WTC11 (cell line): Measurements from ENCODE around the gene CDX4. TPM values are rescaled to one million over a fixed set of nuclear protein-coding genes. Genes with fewer than 3 reads are reported as not detected.

Source experiments
- ATAC-seq: fragments of 200-7000 bp; cut with Tn5 transposase; 2 replicates; pipeline ENCODE4 v1.10.0; 2021; ENCODE audit warnings: mild to moderate bottlenecking, moderate library complexity
- Bru-seq: library from RNA; stranded (reverse); fragments of 400-500 nt; gene quantifications from one replicate; lab custom pipeline; 2021; lab: Mats Ljungman, UMichigan
- CTCF ChIA-PET: fragments of 300-600 bp; sonication (Branson Sonifier 250); formaldehyde crosslinking; loops from one replicate; lab custom pipeline; 2021; ENCODE audit warnings: antibody characterized with exemption; lab: Charles Lee
- POLR2A ChIA-PET: fragments of 350-600 bp; sonication (Branson Sonifier 250); formaldehyde crosslinking; loops from one replicate; lab custom pipeline; 2021; ENCODE audit warnings: antibody characterized with exemption; lab: Charles Lee
- DNase-seq: peaks from one replicate; pipeline ENCODE4 v3.0.0; 2021; ENCODE audit warnings: low spot score
- H3K27ac Mint-ChIP-seq: 2 replicates; pipeline ENCODE4 v1.8.0; 2021; ENCODE audit warnings: mixed read lengths
- H3K27me3 Mint-ChIP-seq: 2 replicates; pipeline ENCODE4 v1.8.0; 2021; ENCODE audit warnings: low read depth, mild to moderate bottlenecking, moderate library complexity, mixed read lengths
- H3K36me3 Mint-ChIP-seq: 2 replicates; pipeline ENCODE4 v1.8.0; 2021; ENCODE audit warnings: mixed read lengths
- H3K4me1 Mint-ChIP-seq: 2 replicates; pipeline ENCODE4 v1.8.0; 2022; ENCODE audit warnings: mixed read lengths
- H3K4me3 Mint-ChIP-seq: 2 replicates; pipeline ENCODE4 v1.8.0; 2021; ENCODE audit warnings: mild to moderate bottlenecking, moderate library complexity, mixed read lengths
- H3K9me3 Mint-ChIP-seq: 2 replicates; pipeline ENCODE4 v1.8.0; 2021; ENCODE audit warnings: mixed read lengths
- ATF1 ChIP-seq: sonication (generic); formaldehyde crosslinking; IDR thresholded peaks from 2 replicates; pipeline ENCODE4 v1.8.1; 2023; ENCODE audit warnings: mild to moderate bottlenecking, moderate library complexity, missing genetic modification reagents
- CBFB ChIP-seq: sonication (generic); formaldehyde crosslinking; IDR thresholded peaks from 2 replicates; pipeline ENCODE4 v1.8.1; 2022; ENCODE audit warnings: mild to moderate bottlenecking, low read depth, missing genetic modification reagents
- CDX4 ChIP-seq: fragments of 250-450 bp; sonication (Bioruptor Pico); IDR thresholded peaks from 2 replicates; pipeline ENCODE4 v1.9.0; 2021; ENCODE audit warnings: moderate library complexity, mild to moderate bottlenecking, inconsistent platforms, borderline replicate concordance
- CREM ChIP-seq: sonication (generic); formaldehyde crosslinking; IDR thresholded peaks from 2 replicates; pipeline ENCODE4 v1.8.1; 2022; ENCODE audit warnings: mild to moderate bottlenecking, missing genetic modification reagents, moderate library complexity
- ESRRA ChIP-seq: sonication (generic); formaldehyde crosslinking; IDR thresholded peaks from 2 replicates; pipeline ENCODE4 v1.8.1; 2022; ENCODE audit warnings: mild to moderate bottlenecking, missing genetic modification reagents, borderline replicate concordance
- GRHL2 ChIP-seq: fragments of 250-450 bp; sonication (Bioruptor Pico); IDR thresholded peaks from 2 replicates; pipeline ENCODE4 v1.8.0; 2022; ENCODE audit warnings: mild to moderate bottlenecking, moderate library complexity; ENCODE audit not compliant: insufficient replicate concordance, severe bottlenecking
- MYBL2 ChIP-seq: sonication (generic); formaldehyde crosslinking; IDR thresholded peaks from 2 replicates; pipeline ENCODE4 v1.8.1; 2023; ENCODE audit warnings: mild to moderate bottlenecking, moderate library complexity, missing genetic modification reagents
- NFATC4 ChIP-seq: fragments of 250-450 bp; sonication (Bioruptor Pico); IDR thresholded peaks from 2 replicates; pipeline ENCODE4 v1.9.0; 2021; ENCODE audit warnings: mild to moderate bottlenecking
- NFYB ChIP-seq: sonication (generic); formaldehyde crosslinking; conservative IDR thresholded peaks from 2 replicates; pipeline ENCODE4 v1.8.0; 2022; ENCODE audit warnings: low read depth, missing genetic modification reagents
- NR2C2 ChIP-seq: sonication (generic); formaldehyde crosslinking; IDR thresholded peaks from 2 replicates; pipeline ENCODE4 v1.8.0; 2022; ENCODE audit warnings: mild to moderate bottlenecking, missing genetic modification reagents
- NR3C1 ChIP-seq: sonication (generic); formaldehyde crosslinking; conservative IDR thresholded peaks from 2 replicates; pipeline ENCODE4 v1.8.1; 2023; ENCODE audit warnings: low read depth, mild to moderate bottlenecking, missing genetic modification reagents
- PRRX2 ChIP-seq: fragments of 250-450 bp; sonication (Bioruptor Pico); IDR thresholded peaks from 2 replicates; pipeline ENCODE4 v1.8.0; 2021; ENCODE audit warnings: mild to moderate bottlenecking
- ZBTB21 ChIP-seq: sonication (generic); formaldehyde crosslinking; IDR thresholded peaks from 2 replicates; pipeline ENCODE4 v1.8.1; 2023; ENCODE audit warnings: mild to moderate bottlenecking, missing genetic modification reagents, borderline replicate concordance
- long read RNA-seq, 3 experiments: library from RNA in 1 of 3; library from capped mRNA in 1 of 3; library from polyadenylated mRNA in 1 of 3; unstranded in 2 of 3; stranded (forward) in 1 of 3; transcript quantifications; one replicate each; pipeline ENCODE4 v2.0.0, GENCODE V29; 2021
- total RNA-seq: library from RNA; stranded (reverse); gene quantifications from 3 replicates; pipeline ENCODE4 v1.2.3, GENCODE V29; 2021
- TF ChIP-seq, protein P1 (sequence below): sonication (generic); formaldehyde crosslinking; IDR thresholded peaks from 2 replicates; pipeline ENCODE4 v1.8.0; 2022; ENCODE audit warnings: missing genetic modification reagents
- TF ChIP-seq, protein P2 (sequence below): sonication (generic); formaldehyde crosslinking; IDR thresholded peaks from 2 replicates; pipeline ENCODE4 v1.8.0; 2023; ENCODE audit warnings: mild to moderate bottlenecking, missing genetic modification reagents
- TF ChIP-seq, protein P3 (sequence below): sonication (generic); formaldehyde crosslinking; IDR thresholded peaks from 2 replicates; pipeline ENCODE4 v1.8.1; 2022; ENCODE audit warnings: low read depth, mild to moderate bottlenecking, moderate library complexity, missing genetic modification reagents, borderline replicate concordance
- TF ChIP-seq, protein P4 (sequence below): sonication (generic); formaldehyde crosslinking; IDR thresholded peaks from 2 replicates; pipeline ENCODE4 v1.8.0; 2022; ENCODE audit warnings: mild to moderate bottlenecking, missing genetic modification reagents
- TF ChIP-seq, protein P5 (sequence below): sonication (generic); formaldehyde crosslinking; IDR thresholded peaks from 2 replicates; pipeline ENCODE4 v1.8.1; 2023; ENCODE audit warnings: mild to moderate bottlenecking, moderate library complexity, missing genetic modification reagents

CDX4 gene, protein sequence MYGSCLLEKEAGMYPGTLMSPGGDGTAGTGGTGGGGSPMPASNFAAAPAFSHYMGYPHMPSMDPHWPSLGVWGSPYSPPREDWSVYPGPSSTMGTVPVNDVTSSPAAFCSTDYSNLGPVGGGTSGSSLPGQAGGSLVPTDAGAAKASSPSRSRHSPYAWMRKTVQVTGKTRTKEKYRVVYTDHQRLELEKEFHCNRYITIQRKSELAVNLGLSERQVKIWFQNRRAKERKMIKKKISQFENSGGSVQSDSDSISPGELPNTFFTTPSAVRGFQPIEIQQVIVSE
- total RNA-seq (2.4 to 5.2 TPM (median 4.6 TPM) in 3 replicates), Bru-seq, nascent RNA (percentile 57 among the genes with signal in this experiment)
- long read RNA-seq, experiment 1, transcript CDX4-201 (3 exons, 1,515 nt) = major isoform, 14 of 15 reads
- long read RNA-seq, experiment 1, partial matches to known transcripts = 0 of 15 reads
- long read RNA-seq, experiment 1, other reads (novel, unspliced or antisense) = 1 of 15 reads
- long read RNA-seq, experiment 2, transcript CDX4-201 (3 exons, 1,515 nt) = major isoform, 6 of 9 reads
- long read RNA-seq, experiment 2, partial matches to known transcripts = 1 of 9 reads
- long read RNA-seq, experiment 2, other reads (novel, unspliced or antisense) = 2 of 9 reads
- long read RNA-seq, experiment 3, transcript CDX4-201 (3 exons, 1,515 nt) = major isoform, 7 of 8 reads
- long read RNA-seq, experiment 3, partial matches to known transcripts = 1 of 8 reads
- long read RNA-seq, experiment 3, other reads (novel, unspliced or antisense) = 0 of 8 reads

DNA sequence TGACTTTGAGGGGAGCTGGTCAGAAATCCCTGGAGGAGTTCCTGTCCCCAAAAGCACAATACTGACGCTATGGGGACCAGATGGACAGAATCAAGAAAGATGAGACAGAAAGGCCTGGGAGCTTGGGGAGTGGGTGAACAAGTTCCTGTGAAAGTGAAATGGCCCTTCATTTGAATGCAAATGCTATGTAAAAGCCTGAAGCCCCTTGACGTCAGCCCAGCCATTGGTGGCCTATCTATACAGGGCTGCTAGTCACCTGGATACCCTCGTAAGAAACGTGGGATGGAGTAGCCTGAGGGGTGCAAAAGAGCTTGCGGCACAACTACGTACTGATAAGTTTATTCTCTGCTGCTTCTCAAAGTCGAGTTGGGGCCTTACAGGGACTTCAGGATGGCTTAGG is at the start of gene CDX4:
CDX4 (plus strand) TSS at position 223 of the 400 bp plus-strand sequence. CDS start 201 bp downstream, outside the sequence.
- DNase-seq = peak; percentile 25

More for the DNA sequence above, at the start of gene CDX4:
- Mint-ChIP-seq H3K36me3 (no peaks in the 10 kb centered on the region), H3K4me1 (peaks cover 28% of the 10 kb centered on the region), H3K4me3 (peak within 1 kb of the TSS; percentile 70), H3K27me3 (peaks cover 80% of the 10 kb centered on the region), H3K27ac (no peak within 1 kb of the TSS), H3K9me3 (no peaks in the 10 kb centered on the region)
- TF ChIP-seq NFATC4 (CRISPR knock-in tag) (no peak), CREM (CRISPR knock-in tag) (no peak), MYBL2 (no peak), GRHL2 (CRISPR knock-in tag) (no peak), ATF1 (CRISPR knock-in tag) (no peak), CDX4 (no peak), ZBTB21 (CRISPR knock-in tag) (no peak), CBFB (CRISPR knock-in tag) (no peak), NR3C1 (no peak), NFYB (CRISPR knock-in tag) (no peak), PRRX2 (CRISPR knock-in tag) (no peak), ESRRA (CRISPR knock-in tag) (no peak), NR2C2 (CRISPR knock-in tag) (no peak)
- TF ChIP-seq, protein P1, sequence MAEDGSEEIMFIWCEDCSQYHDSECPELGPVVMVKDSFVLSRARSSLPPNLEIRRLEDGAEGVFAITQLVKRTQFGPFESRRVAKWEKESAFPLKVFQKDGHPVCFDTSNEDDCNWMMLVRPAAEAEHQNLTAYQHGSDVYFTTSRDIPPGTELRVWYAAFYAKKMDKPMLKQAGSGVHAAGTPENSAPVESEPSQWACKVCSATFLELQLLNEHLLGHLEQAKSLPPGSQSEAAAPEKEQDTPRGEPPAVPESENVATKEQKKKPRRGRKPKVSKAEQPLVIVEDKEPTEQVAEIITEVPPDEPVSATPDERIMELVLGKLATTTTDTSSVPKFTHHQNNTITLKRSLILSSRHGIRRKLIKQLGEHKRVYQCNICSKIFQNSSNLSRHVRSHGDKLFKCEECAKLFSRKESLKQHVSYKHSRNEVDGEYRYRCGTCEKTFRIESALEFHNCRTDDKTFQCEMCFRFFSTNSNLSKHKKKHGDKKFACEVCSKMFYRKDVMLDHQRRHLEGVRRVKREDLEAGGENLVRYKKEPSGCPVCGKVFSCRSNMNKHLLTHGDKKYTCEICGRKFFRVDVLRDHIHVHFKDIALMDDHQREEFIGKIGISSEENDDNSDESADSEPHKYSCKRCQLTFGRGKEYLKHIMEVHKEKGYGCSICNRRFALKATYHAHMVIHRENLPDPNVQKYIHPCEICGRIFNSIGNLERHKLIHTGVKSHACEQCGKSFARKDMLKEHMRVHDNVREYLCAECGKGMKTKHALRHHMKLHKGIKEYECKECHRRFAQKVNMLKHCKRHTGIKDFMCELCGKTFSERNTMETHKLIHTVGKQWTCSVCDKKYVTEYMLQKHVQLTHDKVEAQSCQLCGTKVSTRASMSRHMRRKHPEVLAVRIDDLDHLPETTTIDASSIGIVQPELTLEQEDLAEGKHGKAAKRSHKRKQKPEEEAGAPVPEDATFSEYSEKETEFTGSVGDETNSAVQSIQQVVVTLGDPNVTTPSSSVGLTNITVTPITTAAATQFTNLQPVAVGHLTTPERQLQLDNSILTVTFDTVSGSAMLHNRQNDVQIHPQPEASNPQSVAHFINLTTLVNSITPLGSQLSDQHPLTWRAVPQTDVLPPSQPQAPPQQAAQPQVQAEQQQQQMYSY (CRISPR knock-in tag) = no peak
- TF ChIP-seq, protein P2, sequence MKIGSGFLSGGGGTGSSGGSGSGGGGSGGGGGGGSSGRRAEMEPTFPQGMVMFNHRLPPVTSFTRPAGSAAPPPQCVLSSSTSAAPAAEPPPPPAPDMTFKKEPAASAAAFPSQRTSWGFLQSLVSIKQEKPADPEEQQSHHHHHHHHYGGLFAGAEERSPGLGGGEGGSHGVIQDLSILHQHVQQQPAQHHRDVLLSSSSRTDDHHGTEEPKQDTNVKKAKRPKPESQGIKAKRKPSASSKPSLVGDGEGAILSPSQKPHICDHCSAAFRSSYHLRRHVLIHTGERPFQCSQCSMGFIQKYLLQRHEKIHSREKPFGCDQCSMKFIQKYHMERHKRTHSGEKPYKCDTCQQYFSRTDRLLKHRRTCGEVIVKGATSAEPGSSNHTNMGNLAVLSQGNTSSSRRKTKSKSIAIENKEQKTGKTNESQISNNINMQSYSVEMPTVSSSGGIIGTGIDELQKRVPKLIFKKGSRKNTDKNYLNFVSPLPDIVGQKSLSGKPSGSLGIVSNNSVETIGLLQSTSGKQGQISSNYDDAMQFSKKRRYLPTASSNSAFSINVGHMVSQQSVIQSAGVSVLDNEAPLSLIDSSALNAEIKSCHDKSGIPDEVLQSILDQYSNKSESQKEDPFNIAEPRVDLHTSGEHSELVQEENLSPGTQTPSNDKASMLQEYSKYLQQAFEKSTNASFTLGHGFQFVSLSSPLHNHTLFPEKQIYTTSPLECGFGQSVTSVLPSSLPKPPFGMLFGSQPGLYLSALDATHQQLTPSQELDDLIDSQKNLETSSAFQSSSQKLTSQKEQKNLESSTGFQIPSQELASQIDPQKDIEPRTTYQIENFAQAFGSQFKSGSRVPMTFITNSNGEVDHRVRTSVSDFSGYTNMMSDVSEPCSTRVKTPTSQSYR (CRISPR knock-in tag) = no peak
- TF ChIP-seq, protein P3, sequence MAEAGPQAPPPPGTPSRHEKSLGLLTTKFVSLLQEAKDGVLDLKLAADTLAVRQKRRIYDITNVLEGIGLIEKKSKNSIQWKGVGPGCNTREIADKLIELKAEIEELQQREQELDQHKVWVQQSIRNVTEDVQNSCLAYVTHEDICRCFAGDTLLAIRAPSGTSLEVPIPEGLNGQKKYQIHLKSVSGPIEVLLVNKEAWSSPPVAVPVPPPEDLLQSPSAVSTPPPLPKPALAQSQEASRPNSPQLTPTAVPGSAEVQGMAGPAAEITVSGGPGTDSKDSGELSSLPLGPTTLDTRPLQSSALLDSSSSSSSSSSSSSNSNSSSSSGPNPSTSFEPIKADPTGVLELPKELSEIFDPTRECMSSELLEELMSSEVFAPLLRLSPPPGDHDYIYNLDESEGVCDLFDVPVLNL (CRISPR knock-in tag) = no peak
- TF ChIP-seq, protein P4, sequence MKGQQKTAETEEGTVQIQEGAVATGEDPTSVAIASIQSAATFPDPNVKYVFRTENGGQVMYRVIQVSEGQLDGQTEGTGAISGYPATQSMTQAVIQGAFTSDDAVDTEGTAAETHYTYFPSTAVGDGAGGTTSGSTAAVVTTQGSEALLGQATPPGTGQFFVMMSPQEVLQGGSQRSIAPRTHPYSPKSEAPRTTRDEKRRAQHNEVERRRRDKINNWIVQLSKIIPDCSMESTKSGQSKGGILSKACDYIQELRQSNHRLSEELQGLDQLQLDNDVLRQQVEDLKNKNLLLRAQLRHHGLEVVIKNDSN (CRISPR knock-in tag) = no peak
- TF ChIP-seq, protein P5, sequence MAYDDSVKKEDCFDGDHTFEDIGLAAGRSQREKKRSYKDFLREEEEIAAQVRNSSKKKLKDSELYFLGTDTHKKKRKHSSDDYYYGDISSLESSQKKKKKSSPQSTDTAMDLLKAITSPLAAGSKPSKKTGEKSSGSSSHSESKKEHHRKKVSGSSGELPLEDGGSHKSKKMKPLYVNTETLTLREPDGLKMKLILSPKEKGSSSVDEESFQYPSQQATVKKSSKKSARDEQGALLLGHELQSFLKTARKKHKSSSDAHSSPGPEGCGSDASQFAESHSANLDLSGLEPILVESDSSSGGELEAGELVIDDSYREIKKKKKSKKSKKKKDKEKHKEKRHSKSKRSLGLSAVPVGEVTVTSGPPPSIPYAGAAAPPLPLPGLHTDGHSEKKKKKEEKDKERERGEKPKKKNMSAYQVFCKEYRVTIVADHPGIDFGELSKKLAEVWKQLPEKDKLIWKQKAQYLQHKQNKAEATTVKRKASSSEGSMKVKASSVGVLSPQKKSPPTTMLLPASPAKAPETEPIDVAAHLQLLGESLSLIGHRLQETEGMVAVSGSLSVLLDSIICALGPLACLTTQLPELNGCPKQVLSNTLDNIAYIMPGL (CRISPR knock-in tag) = no peak
- POLR2A ChIA-PET = no interaction called here
- ATAC-seq = peak; percentile 66
- CTCF ChIA-PET = no interaction called here
